Activated T-cell treated with anti-CD3 and anti-CD28 coated beads for 1 hour (primary cell): ENCODE measurements around the gene DPH6.
A peak's percentile ranks its signal among the peaks of the same experiment; 100 is the strongest.
"Not testable (repeated sequence)": the region's sequence is repeated elsewhere in the genome, so short reads cannot be mapped to it uniquely, and the experiment has no call there.

ENCODE experiments used
- DNase-seq: peaks from one replicate; pipeline ENCODE4 v3.0.0-alpha.2; 2020; ENCODE audit warnings: low read depth

Gene DPH6, protein sequence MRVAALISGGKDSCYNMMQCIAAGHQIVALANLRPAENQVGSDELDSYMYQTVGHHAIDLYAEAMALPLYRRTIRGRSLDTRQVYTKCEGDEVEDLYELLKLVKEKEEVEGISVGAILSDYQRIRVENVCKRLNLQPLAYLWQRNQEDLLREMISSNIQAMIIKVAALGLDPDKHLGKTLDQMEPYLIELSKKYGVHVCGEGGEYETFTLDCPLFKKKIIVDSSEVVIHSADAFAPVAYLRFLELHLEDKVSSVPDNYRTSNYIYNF

DNA sequence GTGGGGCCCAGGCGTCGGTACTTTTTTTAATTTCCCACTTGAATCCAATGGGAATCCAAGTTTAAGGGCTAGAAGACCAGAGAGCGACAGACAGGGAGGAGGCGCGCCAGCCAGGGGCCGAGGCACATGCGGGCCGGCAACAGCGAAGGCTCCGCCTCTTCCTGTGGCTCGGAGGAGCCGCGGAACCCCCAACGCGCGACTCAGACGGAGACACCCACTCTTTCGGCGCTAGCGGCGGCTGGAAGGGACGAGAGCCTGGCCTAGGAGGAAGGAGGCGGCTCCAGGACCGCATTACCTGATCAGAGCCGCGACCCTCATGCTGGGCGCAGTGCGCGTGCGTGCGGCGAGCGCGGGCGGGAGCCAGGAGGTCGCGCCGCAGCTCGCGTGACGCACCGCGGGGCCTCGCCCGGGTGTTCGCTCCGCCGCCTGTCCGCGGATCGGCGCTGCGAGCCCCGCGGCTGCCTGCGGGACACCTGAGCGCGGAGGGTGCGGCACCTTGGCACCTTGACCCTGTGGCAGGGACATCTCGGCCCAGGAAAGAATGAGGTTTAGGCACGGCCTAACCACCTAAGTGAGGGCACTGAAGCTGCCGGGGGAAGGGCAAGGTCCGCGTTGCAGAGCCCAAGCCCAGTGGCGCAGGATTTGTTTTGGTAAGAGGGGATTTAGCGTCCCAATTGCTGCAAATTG is at the start of gene DPH6:
TSS of gene DPH6 (minus strand) at position 342 of the 687 bp plus-strand sequence. CDS start at position 318, 24 bp downstream.
- DNase-seq, result peak; percentile 63

DNA sequence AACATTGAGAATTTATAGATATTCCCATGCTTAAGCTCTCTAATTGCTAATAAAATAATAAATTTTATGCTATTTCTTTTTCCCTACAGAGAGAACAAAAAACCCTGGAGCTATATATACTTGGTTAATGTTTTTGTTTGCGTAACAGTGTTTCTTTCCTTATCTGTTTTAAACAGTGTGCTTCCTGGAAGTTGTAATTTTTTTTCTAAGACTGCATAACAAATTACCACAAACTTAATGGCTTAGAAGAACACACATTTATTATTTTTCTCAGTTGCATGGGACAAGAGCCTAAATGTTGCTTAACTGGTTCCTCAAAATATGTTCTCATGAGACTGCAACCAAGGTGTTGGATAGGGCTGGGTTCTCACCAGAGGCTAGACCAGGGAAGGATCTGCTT is 49.7 kb upstream of the DPH6 start:
- DNase-seq, result no peak

DNA sequence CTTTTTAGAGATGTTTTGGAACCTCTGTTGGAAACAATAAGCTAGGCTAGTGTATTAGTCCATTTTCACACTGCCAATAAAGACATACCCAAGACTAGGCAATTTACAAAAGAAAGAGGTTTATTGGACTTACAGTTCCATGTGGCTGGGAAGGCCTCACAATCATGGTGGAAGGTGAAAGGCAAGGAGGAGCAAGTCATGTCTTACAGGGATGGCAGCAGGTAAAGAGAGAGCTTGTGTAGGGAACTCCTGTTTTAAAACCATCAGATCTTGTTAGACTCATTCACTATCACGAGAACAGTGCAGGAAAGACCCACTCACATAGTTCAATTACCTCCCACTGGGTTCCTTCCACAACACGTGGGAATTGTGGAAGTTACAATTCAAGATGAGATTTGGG is 46.0 kb upstream of the DPH6 start:
- DNase-seq, result not testable (repeated sequence)

DNA sequence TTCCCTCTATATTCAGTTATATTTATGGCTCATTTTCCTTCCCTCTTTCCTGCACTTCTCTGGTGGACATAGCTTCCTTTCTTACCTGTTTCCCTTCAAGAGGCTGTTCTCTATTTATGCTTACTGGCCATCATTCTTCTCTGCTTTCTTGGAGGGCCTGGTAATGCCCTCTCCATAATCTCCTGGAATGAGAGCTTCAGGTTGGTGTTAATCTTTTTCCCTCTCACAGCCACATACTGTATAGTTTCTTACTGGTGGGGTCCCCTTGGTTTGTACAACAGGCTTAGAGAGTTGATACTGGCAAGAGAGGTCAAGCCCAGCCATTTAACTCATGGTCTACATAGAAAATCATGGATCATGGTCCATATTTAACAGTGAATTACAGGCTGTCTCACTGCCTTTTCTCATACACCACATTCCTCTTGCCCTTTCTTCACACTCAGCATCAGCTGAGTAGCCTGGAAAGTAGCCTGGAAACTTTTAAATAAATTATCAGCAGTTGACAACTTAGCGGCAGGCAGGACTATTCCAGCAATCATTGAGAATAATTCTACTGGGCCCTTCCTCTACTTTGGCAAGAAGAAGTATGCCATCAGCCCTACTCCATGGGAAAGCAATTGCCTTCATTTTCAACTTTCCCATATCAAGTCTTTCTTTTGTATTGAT is 38.0 kb upstream of the DPH6 start:
- DNase-seq, result no peak

DNA sequence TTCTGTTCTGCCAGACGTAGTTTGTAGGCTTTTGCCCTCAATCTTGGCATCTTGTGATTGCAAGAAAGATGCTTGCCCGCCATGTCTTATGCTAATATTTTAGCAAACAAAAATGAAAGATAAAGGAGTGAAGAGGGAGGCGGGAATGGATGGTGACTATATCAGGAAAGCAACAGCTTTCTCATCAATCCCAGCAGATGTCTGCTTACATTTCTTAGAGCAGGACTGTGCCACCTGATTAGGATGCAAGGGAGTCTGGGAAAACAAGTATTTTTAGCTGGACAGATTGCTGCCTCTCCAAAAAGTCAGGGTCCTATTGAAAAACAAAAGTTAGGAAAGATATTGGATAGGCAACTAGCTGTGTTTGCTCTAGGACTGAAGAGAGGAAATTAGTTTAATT is 34.6 kb upstream of the DPH6 start:
- DNase-seq, result no peak

DNA sequence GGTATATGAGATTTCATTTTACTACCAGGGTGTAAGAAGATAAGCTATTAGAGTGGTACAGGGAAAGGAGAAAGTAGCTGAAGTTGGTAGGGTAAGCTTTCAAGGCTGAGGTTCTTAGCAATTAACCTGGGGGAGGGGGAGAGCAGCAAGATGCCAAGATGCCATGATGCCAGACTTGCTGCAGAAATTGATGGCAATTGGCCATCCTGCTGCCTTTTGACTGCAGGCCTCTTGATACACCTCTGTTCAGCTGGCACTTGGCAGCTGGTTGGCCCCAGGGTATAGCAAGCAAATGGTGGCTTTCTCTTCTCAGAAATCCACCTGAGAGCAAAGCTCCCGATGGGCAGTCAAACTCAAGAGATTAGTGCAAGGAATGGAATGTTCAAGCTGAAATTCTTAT is 21.4 kb upstream of the DPH6 start:
- DNase-seq, result no peak

DNA sequence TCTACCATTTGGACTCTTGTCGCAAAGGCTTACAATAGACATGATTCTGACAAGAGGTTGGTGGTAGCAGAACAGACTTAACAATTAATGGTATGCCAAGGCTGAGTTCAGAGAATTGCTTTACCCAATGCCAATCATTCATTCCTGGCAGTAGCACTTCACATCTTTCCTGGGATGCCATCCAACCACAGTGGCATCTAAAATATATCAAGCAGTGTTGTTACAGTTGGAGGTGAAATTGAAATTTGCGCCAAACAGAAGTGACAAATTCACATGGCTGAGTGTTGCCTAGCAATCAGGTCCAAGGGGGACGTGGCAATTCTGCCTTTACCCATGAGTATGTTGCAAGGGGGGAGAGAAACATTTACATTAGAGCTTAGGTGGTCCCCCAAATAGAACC is 21.0 kb upstream of the DPH6 start:
- DNase-seq, result no peak

DNA sequence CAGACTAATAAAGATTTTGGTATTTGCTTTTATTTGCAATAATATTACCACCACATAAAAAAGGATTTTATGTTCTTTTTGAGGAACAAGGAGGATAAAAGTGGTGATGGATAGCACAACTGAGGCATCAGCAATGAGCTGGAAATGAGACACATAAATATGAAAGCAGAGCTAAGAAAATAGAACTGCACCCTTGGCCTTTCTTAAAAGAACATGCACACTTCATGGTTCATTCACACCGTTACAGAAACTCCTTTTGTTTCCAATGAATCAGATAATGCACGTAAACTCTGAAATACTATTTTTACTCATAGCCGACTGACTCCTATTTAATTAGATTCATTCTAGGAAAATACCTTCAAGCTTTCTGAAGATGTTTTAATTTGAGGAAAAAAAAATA is 19.9 kb upstream of the DPH6 start:
- no peak for DNase-seq

DNA sequence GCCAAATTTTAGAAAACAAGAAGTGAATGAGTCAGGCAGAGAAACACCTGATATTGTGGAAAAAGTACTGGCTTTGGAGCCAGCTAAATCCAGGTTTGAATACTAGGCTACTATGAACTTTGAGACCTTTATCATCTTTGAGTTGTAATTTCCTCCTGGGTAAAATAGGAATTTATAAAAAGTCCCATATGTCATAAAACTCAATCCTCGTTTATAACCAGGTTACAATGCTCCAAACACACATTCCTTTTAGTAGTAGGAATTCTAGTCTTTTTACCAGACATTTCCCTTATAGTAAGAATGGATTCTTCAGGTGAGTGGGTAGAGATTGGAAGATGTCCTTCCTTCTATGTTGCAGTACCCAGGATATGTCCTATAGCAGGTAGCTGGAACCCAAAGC is 16.7 kb upstream of the DPH6 start:
- no peak for DNase-seq

DNA sequence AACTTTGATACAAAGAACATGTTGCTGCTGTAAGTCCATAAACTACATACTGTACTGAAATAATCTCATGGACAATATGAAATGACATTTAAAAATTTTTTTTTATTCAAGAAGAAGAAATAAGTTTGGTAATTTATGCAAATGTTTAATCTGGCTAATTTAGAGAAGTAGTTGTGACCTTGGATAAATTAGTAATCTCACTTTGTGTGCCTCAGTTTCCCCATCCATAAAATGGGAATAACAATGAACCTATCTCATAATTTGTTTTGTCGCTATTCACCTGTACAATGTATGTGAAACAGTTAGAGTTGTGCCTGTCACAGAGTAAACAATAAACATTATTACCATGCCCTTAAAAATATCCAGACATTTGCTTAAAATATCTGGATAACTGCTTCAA is 15.3 kb upstream of the DPH6 start:
- no peak for DNase-seq

DNA sequence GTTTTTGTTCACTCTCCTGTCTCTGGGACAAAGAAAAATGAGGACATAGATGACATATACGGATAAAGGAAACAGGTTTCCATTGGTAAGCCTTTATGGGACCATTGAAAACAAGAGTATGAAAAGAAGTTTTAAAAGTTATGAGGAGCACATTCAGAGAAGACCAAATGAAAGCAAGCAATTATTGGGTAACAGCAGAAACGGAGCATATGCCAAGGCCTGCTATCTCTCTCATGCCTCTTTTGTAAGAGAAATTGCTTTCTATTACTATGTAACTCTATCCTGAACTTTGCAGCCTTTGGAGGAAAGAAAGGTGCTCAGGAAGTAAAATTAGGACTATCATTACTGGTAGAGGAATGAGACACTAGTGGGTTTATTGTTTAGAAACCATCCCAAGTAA is 14.9 kb upstream of the DPH6 start:
- DNase-seq, result no peak

DNA sequence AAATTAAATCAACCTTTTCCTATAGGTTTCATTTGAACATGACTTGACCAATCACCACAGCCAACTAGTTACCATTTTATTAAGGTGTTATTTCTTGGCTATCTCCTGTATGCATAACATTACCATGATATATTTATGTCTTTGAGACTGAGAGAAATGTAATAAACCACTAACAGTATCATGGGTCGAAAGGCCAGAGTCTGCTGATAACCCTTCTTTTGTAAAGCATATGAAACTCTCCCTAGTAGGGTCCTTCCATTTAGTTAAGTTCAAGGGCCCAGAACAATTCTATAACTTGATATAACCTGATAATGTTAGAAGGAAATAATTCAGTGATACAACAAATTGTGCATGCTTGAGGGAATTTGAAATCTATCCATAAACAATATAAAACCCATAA is 14.3 kb upstream of the DPH6 start:
- DNase-seq, result no peak

DNA sequence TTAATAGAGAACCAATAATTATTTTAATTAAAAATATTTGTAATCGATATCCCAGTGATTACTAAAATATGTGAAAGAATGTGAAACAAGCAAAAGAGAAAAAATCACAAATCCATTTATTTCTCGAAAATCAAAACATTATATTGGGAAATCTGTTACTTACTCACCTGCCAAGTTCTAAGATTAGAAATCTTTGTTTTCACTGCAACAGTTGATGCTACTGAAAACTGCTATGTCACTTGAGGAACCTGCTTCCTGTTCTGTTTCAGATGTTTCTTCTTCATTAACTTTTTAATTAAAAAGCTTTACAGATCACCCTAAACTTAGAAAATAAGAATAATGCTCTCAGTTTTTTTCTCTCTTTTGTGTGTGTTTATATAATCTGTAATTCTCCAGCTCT is 13.7 kb upstream of the DPH6 start:
- DNase-seq, result no peak

DNA sequence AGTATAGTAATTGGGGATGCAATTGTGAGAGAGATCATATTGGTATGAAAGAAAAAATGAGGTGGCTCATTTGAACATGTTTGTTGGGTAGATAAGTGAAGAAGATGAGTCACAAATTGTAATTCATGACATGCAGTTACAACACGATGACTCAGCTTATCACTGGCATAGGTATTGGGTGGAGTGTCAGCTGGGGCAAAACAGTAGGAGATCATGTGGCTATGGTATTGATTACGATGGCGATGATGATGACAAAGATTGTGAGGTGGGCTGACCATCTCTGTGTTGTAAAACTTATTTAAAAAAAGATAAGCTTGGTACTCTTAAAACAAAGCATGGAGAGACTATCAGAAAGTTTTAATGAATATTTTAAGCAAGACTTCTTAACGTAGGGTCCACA is 11.6 kb upstream of the DPH6 start:
- no peak for DNase-seq

DNA sequence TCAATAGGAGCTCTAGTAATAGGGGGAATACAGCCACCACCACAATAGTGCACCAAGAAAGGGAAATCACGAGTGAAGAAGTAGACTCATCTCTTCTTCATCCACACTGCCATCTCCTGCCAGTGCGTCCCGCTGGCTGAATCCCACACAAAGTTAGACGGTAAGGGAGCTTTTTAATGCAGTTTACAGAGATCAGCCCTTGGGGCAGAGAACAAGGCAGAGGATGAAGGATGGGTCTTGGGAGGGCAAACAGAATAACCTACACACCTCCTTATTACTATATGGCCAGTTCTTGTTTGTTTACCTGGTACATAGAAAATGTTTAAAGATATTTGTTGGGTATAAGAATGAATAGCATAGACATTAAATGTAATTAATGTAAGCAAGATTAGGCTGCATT is 11.0 kb upstream of the DPH6 start:
- DNase-seq, result no peak

DNA sequence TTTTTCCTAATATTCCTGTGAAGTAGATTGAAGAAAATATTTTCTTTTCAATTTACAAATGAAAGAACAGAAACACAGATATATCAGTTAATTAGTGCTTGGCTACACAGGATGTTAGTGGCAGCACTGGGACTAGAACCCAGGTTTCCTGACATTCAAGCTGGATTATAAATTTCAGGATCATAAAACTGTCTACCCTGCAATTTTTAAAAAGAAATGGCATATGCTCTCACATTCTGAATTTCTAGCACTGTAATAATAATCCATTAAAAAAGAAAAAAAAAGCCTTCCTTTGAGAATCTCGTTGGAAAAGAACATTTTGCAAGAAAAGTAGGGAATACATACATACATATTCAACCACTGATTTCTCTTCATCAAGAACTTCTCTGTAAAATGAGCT is 9.3 kb upstream of the DPH6 start:
- DNase-seq, result no peak

DNA sequence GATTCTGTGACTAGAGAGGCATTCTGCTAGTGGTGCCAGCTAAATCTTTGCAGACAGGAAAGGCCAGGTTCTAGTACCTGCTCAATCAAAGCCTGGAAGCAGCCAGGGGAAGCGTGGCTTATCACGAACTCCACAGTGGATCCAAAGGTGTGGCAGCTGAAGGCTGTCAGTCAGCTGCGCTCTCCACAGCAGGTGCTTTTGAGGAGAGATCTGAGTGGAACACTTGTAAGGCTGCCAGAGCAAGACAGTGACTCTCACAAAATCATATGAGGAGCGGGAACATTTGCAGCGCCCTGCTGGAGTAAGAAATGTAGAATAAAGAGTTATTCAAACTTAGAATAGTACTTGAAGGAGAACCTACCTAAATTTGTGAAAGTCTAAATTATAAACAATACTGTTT is 5.0 kb upstream of the DPH6 start:
- no peak for DNase-seq

DNA sequence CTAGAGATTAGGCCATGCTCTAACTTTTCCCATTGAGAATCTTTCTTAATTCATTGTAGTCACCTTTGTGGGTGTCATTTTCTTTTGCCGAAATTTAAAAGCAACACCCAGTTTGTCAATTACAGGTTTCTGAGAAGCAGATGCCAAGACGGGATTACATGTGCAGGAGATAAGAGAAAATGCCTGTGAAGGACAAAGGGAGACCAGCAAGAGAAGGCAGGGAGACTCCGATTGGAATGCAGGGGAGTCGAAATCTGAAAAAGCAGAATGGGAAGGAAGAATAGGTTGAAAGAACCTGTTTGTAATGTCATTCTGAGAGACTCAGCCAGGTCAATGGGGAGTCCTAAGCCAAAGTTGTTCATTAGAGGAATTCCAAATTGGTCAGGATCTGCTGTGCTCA is 3.6 kb upstream of the DPH6 start:
- DNase-seq, result no peak

DNA sequence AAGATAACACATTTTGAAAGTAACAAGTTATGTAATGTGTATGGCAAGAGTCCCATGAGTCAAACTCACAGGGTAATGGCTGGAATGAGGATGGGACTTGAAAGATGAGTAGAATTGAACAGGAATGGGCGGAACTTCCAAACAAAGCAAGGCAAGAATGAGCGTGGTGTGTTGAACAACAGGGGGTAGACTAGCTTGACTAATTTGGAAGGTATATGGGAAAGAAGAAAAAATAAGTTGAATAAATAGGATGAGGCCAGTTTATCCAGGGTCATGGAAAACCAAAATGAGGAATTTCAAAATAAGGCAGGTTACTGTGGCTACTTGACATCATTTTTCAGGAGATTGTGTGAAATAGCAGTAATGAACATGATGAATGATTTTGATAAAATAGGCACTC is 2.5 kb upstream of the DPH6 start:
- no peak for DNase-seq

DNA sequence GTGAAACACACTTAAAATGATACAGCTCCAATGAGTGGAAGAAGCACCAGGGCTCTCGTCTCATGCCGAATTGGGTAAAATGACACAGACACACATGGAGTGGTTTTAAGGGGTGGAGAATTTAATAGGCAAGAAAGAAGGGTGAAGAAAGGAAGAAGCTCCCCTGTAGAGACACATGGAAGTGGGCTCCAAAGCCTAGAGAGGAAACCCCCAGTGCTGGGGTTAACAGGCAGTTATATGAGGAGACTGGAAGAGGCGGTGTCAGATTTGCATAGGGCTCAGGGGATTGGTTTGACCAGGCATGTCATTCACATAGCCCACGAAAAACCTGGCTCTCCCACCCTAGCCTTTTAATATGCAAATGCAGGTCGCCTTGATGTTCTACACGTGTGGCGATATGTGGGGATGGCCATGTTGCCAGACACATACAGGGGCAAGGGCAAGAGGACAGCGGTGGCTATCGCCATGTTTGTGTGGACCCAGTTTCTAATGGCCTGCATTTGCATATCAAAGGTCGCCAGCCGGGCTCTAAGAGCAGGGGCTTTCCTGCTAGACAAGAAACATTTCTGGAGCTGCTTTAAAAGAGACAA is 1.9 kb upstream of the DPH6 start:
- no peak for DNase-seq

DNA sequence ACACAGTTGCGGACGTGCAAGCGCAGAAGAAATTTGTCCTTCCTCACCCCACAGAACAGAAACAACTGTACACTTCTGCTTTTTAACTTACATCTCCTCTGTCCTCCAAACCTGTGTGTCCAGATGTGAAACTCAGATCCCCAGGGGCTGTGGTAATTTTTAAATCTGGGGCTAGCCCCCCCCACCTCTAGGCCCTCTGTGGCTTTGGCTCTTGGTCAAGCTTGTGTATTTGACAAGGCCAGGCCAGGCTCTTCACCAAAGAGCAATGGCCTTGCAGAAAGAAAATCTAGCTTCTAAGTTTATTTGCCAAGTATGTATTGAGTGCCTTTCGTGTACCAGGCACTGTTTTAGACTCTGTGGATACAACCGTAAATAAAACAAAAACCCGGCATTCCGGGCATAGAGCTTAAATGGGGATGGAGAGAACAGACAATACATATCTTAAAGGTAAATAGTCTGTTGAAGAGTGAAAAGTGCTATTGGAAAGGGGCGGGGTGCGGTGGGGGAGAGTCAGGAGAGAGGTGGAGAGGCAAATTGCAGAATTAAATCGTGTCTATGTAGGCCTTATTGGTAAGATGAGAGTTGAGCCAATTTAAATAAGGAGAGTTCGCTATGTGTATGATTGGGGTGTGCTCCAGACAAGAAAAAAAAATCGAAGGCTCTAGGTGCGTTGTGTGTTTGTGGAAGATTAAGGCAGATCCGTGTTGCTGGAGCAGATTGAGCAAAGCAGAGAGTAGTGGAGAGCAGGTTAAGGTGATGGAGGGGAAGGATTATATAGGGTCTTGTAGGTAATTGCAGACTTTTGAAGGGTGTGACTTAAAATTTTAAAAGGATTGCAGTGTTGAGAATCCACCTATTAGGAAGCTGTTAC is 781 bp upstream of the DPH6 start:
- no peak for DNase-seq

DNA sequence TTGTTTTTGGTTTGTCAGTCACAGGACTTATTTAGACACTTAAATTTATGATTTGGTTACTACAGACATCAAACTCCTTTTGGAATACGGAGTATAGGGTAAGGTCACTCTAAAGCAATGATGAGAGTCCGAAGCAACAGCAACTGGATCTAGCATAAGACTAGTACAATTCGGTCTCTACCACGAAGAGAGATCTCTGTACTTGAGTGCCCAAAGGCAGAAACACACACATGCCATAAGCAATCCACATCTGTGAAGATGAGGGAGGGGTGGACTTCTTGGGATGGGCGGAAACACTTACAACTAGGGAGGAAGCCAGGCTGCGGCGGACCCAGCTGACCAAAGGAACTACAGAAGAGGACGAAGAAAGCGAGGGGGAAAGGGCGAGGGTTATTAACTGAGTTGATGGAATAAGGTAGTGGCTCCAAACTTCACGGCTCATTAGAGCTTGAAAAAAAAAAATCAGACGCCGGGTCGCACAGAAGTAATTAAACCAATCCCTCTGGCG is 595 bp downstream of the DPH6 start:
- peak; percentile 4 for DNase-seq
